A549 (cell line): ENCODE results near the gene RGS4.
"Not testable (repeated sequence)": the region's sequence is repeated elsewhere in the genome, so short reads cannot be mapped to it uniquely, and the experiment has no call there.

ENCODE experiments used
- CEBPB ChIP-seq, 2 experiments: fragments of >200 bp in 1 of 2; sonication (Bioruptor Twin) in 1 of 2; formaldehyde crosslinking in 1 of 2; IDR thresholded peaks; 2 replicates each; pipeline ENCODE4 v1.6.1; 2012 to 2016
- HDAC2 ChIP-seq: fragments of 200-600 bp; sonication (generic); IDR thresholded peaks from 2 replicates; pipeline ENCODE4 v1.6.1; 2016
- POLR2A ChIP-seq: IDR thresholded peaks from 2 replicates; pipeline ENCODE4 v1.6.1; 2012; ENCODE audit warnings: mild to moderate bottlenecking, low read length
- POLR2AphosphoS2 ChIP-seq: conservative IDR thresholded peaks from 2 replicates; pipeline ENCODE4 v1.6.1; 2012; ENCODE audit warnings: low read length, improper control_type of control experiment, inconsistent platforms
- RAD21 ChIP-seq, 2 experiments: fragments of >200 bp in 1 of 2; sonication (Bioruptor Twin) in 1 of 2; formaldehyde crosslinking in 1 of 2; IDR thresholded peaks in 1 of 2; conservative IDR thresholded peaks in 1 of 2; 2 replicates in 1 of 2; 3 replicates in 1 of 2; pipeline ENCODE4 v1.6.1; 2012 to 2018; ENCODE audit warnings: inconsistent platforms in 1 of 2
- TP53 ChIP-seq: fragments of 250-450 bp; sonication (Bioruptor Pico); IDR thresholded peaks from 2 replicates; pipeline ENCODE4 v1.5.0; 2021; ENCODE audit warnings: mild to moderate bottlenecking, moderate library complexity
- TF ChIP-seq, protein P1 (sequence below): fragments of >200 bp; sonication (Bioruptor Twin); formaldehyde crosslinking; IDR thresholded peaks from 3 replicates; pipeline ENCODE4 v1.5.1; 2016

DNA sequence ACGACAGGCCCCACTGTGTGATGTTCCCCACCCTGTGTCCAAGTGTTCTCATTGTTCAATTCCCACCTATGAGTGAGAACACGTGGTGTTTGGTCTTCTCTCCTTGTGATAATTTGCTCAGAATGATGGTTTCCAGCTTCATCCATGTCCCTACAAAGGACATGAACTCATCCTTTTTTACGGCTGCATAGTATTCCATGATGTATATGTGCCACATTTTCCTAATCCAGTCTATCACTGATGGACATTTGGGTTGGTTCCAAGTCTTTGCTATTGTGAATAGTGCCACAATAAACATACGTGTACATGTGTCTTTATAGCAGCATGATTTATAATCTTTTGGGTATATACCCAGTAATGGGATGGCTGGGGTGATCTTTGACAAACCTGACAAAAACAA is 20.0 kb downstream of the RGS4 start:
- not testable (repeated sequence) for TF ChIP-seq CEBPB (IDR thresholded peaks at IDR 0.05); POLR2A; POLR2AphosphoS2; TP53 (CRISPR knock-in tag); HDAC2; RAD21 (conservative IDR thresholded peaks at IDR 0.05 in 1 of 2, IDR thresholded peaks at IDR 0.05 in 1 of 2)
- TF ChIP-seq, protein P1, sequence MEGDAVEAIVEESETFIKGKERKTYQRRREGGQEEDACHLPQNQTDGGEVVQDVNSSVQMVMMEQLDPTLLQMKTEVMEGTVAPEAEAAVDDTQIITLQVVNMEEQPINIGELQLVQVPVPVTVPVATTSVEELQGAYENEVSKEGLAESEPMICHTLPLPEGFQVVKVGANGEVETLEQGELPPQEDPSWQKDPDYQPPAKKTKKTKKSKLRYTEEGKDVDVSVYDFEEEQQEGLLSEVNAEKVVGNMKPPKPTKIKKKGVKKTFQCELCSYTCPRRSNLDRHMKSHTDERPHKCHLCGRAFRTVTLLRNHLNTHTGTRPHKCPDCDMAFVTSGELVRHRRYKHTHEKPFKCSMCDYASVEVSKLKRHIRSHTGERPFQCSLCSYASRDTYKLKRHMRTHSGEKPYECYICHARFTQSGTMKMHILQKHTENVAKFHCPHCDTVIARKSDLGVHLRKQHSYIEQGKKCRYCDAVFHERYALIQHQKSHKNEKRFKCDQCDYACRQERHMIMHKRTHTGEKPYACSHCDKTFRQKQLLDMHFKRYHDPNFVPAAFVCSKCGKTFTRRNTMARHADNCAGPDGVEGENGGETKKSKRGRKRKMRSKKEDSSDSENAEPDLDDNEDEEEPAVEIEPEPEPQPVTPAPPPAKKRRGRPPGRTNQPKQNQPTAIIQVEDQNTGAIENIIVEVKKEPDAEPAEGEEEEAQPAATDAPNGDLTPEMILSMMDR: not testable (repeated sequence)
